ENCODE measurements around the gene HOXC11.

Gene HOXC11

DNA sequence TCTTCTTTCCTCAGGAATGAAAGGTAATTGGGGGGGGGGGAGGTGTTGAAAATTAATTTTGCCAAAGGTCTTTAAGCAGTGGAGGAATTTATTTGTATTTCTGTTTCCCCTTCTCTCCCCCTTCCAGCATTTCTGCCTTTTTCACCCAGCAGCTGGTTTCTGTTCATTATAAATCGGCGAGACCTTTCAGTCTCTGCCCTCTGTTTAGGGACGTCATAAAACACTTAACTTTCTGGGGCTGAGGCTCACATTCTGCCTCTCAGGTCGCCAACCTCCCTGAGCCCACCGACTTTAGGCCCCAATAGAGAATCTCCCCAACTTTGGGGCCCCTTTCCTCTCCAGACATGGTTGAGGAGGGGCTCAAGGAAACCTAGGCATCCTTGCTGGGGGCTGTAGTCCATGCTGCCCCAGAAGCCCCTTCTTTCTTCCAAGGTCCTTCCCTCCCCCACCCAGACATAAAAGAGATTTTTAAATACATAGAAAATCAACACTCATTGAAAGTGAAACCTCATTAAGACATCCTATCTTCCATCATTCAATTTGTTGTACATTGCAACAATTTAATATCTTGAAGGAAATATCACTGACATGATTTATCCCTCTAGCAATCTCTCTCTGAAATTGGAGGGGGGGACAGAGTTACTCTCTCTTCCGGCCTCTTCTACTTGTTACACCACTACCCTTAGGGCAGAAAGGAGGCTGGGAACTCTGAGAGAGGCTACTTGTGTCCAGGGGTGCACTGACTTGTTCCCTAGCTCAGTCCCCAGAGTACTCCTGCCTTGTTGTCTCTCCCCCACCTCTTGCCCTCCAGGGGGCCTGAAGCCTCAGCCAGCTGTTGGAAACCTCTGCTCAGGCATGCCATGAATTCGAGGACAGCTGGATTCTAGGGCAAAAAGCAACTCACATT lies 52.8 kb downstream of the HOXC11 start:
- DNase-seq = no peak

GRCh38 chr12:54026640-54027441 lies 53.9 kb downstream of the HOXC11 start:
- no peak for DNase-seq
